Brain microvascular endothelial cell (primary cell): Measurements from ENCODE around the gene LRRC31.
A peak's percentile ranks its signal among the peaks of the same experiment; 100 is the strongest.

ENCODE experiments used
- DNase-seq: peaks from one replicate; pipeline ENCODE4 v3.0.0-alpha.2; 2020
- H3K27ac ChIP-seq: fragments of 250-450 bp; sonication (Bioruptor Pico); 2 replicates; pipeline ENCODE4 v1.5.1; 2020; ENCODE audit warnings: mild to moderate bottlenecking, moderate library complexity
- H3K27me3 ChIP-seq: fragments of 250-450 bp; sonication (Bioruptor Pico); replicated peaks from 2 replicates; pipeline ENCODE4 v1.5.1; 2020; ENCODE audit warnings: mild to moderate bottlenecking
- H3K36me3 ChIP-seq: fragments of 250-450 bp; sonication (Bioruptor Pico); replicated peaks from 2 replicates; pipeline ENCODE4 v1.5.1; 2020; ENCODE audit warnings: mild to moderate bottlenecking
- H3K4me3 ChIP-seq: 2 replicates; pipeline ENCODE4 v1.5.1; 2011; ENCODE audit warnings: low read depth, mild to moderate bottlenecking, control low read depth, low read length, moderate library complexity
- in situ Hi-C: cut with HindIII; loops from 2 replicates; pipeline ENCODE4 v1.10.0; 2017; ENCODE audit warnings: low sequenced_read_pairs, low pct_ligation_motif_present
- TF ChIP-seq, protein P1 (sequence below): IDR thresholded peaks from 2 replicates; pipeline ENCODE4 v1.5.1; 2011; ENCODE audit warnings: low read depth, mild to moderate bottlenecking, moderate library complexity, low read length, control low read depth, inconsistent platforms; ENCODE audit errors: missing control alignments

Gene LRRC31

DNA sequence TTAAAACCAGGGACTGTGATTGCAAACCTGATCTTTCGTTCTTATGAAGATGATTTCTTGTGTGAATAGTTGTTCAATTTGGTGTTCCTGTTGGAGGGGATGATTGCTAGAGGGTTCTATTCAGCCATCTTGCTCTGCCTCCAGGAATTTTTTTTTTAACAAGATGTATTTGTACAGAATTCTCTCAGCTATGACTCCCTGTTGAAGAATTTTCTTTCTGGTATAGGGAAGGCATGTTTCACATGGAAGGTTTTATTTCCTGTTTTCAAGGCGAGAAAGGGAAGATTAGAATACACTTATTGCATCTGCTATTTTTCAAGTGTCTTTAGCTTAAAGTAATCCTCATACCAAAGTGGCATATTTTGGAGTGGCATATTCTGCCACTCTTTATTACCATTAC lies 51.4 kb downstream of the LRRC31 start:
- Histone ChIP-seq H3K27ac (no peak overlapping the region), H3K27me3 (no peaks in the 10 kb centered on the region), H3K4me3 (no peak overlapping the region), H3K36me3 (no peaks in the 10 kb centered on the region)
- in situ Hi-C loops, result no loop called here
- no peak for DNase-seq
- TF ChIP-seq, protein P1, sequence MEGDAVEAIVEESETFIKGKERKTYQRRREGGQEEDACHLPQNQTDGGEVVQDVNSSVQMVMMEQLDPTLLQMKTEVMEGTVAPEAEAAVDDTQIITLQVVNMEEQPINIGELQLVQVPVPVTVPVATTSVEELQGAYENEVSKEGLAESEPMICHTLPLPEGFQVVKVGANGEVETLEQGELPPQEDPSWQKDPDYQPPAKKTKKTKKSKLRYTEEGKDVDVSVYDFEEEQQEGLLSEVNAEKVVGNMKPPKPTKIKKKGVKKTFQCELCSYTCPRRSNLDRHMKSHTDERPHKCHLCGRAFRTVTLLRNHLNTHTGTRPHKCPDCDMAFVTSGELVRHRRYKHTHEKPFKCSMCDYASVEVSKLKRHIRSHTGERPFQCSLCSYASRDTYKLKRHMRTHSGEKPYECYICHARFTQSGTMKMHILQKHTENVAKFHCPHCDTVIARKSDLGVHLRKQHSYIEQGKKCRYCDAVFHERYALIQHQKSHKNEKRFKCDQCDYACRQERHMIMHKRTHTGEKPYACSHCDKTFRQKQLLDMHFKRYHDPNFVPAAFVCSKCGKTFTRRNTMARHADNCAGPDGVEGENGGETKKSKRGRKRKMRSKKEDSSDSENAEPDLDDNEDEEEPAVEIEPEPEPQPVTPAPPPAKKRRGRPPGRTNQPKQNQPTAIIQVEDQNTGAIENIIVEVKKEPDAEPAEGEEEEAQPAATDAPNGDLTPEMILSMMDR, result no peak

DNA sequence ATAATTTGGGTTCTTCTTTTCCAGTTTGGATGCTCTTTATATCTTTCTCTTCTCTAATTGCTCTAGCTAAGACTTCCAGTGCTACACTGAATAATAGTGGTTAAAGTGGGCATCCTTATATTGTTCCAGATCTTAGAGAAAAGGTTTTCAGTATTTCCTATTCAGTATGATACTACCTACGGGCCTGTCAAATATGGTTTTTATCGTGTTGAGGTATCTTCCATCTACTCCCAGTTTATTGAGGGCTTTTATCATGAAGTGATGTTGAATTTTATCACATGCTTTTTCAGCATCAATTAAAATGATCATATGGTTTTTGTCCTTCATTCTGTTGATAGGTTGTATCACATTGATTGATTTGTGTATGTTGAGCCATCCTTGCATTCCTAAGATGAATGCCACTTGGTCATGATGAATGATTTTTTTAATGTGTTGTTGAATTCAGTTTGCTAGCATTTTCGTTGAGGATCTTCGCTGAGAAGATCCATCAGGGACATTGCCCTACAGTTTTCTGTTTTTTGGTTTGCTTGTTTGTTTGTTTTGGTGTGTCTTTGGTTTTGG lies 54.1 kb downstream of the LRRC31 start:
- in situ Hi-C loops, result no loop called here
- Histone ChIP-seq H3K27me3 (no peaks in the 10 kb centered on the region), H3K4me3 (no peak overlapping the region), H3K27ac (no peak overlapping the region), H3K36me3 (no peaks in the 10 kb centered on the region)
- TF ChIP-seq, protein P1, result no peak
- DNase-seq, result no peak

DNA sequence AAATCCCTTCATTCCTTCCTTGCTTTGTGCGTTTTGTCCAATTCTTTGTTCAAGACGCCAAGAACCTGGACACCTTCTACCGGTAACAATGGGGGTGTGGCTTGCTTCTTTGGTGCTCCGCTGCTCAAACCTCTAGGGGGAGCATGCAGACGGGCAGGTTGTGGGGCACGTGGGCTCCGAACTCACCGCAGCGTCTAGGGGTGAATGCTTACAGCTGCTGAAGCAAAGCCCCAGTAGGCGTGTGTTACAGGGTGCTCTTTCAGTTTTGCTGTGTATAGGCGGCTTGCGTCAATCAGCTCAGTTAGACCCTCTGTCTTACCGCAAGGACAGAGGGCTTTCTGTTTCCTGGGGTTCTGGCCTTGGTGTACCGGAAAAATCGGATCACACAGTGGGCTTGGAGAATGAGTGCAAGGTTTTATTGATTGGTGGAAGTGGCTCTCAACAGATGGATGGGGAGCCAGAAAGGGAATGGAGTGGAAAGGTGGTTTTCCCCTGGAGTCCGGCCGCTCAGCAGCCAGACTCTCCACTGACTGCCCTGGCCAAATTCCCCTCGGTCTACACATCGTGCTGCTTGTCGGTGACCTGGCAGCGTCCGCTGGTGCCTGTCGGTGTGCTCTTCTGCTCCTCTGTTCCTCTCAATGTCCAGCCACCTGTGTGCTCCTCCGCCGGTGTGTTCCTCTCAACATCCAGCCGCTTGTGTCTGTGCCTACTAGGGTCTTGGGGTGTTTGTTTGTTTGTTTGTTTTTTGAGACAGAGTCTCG lies 55.8 kb downstream of the LRRC31 start:
- TF ChIP-seq, protein P1, result peak; percentile 58
- DNase-seq, result no peak
- H3K36me3 ChIP-seq, result no peaks in the 10 kb centered on the region
- no peak overlapping the region for H3K27ac ChIP-seq
- peak overlapping the region; percentile 32 for H3K4me3 ChIP-seq
- H3K27me3 ChIP-seq, result no peaks in the 10 kb centered on the region
- in situ Hi-C loops, result no loop called here

DNA sequence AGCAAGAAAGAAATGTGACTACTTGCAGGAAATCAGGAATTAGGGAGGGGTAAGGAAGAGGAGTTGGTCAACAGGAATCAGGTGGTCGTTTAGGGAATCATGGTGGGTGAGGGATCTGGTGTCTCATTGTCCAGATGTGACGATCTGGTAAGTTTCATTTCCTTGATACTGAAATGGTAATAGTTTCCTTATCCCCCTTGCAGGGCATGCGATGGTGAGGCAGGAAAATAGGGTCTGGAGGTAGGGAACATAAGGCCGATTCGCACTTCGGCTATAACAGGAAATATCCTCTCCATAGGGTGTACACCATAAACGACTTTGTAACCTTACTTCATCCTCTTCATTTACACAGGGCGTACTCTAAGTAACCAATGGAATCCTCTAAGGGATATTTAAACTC lies 56.5 kb downstream of the LRRC31 start:
- TF ChIP-seq, protein P1, result no peak
- Histone ChIP-seq H3K27me3 (no peaks in the 10 kb centered on the region), H3K4me3 (peak overlapping the region; percentile 32), H3K36me3 (no peaks in the 10 kb centered on the region), H3K27ac (no peak overlapping the region)
- in situ Hi-C loops, result no loop called here
- DNase-seq, result no peak

DNA sequence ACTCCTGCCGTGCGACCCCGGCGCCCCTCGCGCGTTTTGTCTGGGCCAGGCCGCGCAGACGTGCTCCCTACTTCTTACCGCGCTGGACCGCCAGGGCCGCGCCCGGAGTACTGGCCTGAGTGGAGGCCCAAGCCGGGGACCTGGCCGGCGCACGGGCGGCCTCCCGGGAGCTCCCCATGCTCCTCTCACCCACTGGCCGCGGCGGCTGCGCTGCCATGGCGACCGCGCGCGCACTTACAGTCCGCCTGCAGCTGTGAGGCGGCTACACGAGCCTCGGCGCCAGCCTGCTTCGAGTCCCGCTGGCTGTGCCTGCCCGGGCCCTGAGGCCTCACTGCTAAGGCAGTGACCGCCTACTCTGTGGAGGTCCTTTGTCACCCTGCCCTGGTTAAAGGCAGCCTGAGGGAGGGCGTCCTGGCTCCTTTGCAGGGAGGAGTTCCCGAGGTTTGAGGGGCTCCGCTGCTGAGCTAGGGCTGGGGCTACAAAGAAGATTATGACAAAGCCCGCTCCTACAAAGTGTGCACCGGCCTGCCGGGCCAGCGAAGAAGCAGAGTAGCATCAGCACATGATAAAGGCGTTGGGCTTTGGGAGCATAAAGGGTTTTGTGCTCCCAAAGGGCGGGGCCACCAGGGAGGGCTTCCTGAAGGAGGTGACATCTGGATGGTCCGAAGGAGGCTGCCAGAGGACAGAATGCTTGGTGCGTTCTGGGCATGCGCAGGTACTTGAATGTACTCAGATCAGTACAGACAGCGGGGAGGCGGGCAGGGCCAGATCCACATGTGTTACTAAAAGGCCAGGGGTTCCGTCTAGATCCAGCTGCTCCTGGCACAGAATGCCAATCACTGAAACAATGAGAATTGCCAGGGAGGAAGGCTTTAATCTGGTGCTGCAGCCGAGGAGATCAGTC lies 57.2 kb downstream of the LRRC31 start, which contains the start of the genes LRRC34 and LRRIQ4:
Gene LRRC34 (minus strand): TSS at position 573 of the 904 bp plus-strand sequence. CDS start 356 bp downstream, at position 217.
Gene LRRIQ4 (plus strand): TSS at position 539 of the 904 bp plus-strand sequence. CDS start 9,052 bp downstream, outside the sequence.
- in situ Hi-C loops, result no loop called here
- DNase-seq, result peak; percentile 67
- Histone ChIP-seq H3K27ac (peak within 1 kb of the TSS; percentile 49), H3K4me3 (peak within 1 kb of the TSS; percentile 65), H3K27me3 (no peaks in the 10 kb centered on the region), H3K36me3 (no peaks in the 10 kb centered on the region)
- TF ChIP-seq, protein P1, result no peak
